ENCODE measurements around the gene PIM2.

PIM2 gene

GRCh38 chrX:48934581-48935300, 15.9 kb upstream of the PIM2 start:
- no peak for DNase-seq

DNA sequence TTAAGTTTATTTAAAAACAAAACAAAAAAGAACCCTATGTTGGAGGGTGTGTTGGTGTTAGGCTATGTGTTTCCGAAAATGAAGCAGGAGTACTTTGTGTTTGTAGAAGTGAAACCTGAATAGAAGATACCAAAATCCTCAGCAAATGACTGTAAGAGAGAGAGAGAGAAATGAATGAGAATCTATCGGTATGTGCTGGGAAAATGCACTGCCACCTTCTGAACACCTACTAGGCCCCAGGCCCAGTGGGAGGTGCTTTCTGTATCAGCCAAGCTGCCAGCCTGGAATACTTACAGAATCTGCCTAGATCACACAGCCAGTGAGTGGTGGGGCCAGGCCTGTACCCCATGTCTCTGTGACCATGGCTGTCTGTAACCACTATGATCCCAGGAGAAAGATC, 14.9 kb upstream of the PIM2 start:
- DNase-seq, result no peak

DNA sequence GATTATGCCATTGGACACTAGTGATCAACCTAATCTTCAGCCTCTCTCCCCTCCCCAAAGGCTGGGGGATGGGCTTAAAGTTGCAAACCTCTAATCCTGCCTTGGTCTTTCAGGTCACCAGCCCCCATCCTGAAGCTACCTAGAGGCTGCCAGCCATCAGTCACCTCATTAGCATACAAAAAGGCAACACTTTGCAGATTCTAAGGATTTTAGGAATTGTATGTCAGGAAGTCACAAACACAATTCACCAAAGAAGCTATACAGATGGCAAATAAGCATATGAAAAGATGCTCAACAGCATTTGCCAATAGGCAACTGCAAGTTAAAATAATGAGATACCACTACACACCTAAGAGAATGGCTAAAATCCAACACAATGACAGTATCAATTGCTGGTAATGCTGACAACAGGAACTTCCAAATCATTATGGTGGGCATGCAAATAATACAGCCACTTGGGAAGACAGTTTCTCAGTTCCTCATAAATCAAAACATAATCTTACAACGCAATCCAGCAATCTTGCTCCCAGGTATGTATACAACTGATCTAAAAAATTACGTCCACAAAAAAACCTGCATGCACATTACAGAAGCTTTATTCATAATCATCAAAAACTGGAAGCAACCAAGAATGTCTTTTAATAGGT, 9.0 kb upstream of the PIM2 start:
- no peak for DNase-seq

GRCh38 chrX:48927123-48927522, 8.3 kb upstream of the PIM2 start:
- DNase-seq, result no peak

- DNase-seq, result no peak
Measured at GRCh38 chrX:48924270-48924669, 5.4 kb upstream of the PIM2 start.

DNA sequence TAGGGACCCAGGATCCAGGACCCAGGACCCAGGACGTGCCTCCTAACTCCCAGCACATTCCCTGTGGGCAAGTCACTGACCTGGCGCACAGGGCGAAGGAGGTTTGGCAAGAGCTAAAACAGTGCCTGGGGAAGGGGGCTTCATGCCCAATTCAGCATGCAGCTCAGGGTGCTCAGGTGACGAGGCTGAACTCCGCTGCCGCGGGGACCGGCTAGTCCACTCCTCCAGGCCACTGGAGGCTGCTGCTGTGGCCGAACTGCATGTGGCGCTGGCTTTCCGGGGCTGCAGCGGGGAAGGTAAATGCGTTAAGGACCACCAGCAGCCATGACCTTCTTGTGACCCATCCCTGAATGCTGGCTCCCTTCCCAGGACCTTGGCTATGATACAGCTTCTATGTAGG, 4.9 kb upstream of the PIM2 start:
- DNase-seq, result no peak

GRCh38 chrX:48920718-48921104, 1.9 kb upstream of the PIM2 start:
- no peak for DNase-seq

DNA sequence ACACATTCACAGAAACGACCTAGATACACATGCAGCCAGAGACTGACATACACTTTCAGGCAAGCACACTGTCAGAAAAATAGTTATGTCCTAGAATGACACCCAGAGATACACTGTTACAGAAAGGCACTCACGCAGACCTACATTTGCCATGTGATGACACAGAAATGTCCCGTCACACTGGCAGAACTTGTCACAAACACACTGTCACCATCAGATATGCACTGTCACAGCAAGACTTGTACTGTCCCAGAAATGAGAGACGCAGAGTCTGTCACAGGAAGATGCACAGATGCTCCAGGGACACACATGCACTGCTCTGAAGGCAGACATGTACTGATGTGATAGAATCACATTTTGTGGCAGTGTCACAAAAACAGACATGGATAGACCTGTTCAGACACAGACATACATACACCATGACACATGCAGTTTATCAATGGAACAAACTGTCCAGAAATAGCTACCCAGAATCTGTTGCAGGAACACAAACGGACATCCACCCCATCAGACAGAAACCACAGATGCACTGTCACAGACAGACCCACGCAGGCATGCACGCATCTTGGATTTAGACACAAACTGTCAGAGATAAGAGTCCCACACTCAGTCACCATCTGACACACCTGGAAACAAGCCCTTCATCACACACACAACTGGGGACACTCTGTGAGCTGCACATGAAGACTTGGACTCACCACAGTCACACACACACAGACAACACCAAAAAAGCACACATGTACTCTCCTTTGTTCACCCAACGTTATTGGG, 1.3 kb upstream of the PIM2 start:
- peak in 1 of 2 donors; percentile 3 for DNase-seq

GRCh38 chrX:48919360-48919841, 577 bp upstream of the PIM2 start:
- no peak for DNase-seq

DNA sequence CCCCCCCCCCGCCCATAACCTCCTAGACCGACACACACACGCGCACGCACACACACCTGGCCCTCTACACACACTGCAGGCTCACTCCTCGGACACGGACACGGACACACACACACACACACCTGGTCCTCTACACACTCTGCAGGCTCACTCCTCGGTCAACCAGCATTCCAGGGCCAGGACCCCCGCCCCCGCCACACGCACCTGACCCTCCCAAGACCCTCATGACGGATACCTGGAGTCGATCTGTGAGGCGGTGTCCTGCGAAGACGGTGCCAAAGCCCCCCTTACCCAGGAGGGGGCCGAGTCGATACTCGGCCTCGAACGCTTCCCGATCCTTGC, 552 bp downstream of the PIM2 start:
- no peak for DNase-seq

GRCh38 chrX:48917139-48918001, 1.5 kb downstream of the PIM2 start:
- DNase-seq, result peak; percentile 56 to 81

- DNase-seq, result no peak
Measured at GRCh38 chrX:48914593-48915493, 4.0 kb downstream of the PIM2 start.

DNA sequence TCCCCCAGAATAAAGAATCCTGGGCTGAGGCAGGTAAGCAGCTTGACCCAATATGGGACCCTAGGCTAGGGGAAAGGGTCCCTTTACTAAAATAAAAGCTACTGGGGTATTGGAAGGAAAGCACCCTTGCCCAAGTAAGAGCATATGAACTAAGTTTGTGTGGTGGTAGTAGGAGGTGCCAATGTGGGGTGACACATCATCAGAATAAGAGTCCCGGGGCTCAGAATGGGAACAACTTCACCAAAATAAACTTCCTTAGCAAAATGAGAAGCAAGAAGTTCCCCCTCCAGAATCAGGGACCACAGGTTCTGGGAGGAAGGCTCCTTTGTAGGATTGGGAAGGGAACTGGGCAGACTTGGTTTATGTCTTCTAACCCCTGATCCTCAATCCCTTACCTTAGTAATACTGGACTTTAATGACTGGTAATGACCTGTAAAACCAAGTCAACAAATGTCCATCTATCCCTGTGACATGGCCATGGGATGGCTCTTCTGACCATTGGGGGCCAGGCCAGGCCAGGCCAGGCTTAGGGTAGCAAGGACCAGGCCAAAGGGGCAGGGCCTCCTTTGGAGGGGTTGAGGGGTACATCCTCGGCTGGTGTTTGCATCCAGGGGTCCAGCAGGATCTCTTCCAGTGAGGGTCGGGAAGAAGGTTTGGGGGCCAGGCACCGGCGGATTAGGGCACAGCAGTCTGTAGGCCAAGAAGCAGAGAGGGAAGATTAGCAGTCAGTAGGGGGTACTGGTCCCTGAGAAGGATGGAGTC, 5.0 kb downstream of the PIM2 start:
- no peak for DNase-seq

- peak; percentile 47 to 62 for DNase-seq
Measured at GRCh38 chrX:48911412-48912182, 7.2 kb downstream of the PIM2 start, which contains the start of gene SLC35A2. SLC35A2 (minus strand) TSS chrX:48911646; CDS start chrX:48911636, 10 bp downstream.

GRCh38 chrX:48910926-48911411, 7.9 kb downstream of the PIM2 start:
- no peak for DNase-seq

- DNase-seq, result no peak
Measured at GRCh38 chrX:48909703-48910294, 9.0 kb downstream of the PIM2 start.

- DNase-seq, result no peak
Measured at GRCh38 chrX:48908600-48908999, 10.2 kb downstream of the PIM2 start.

GRCh38 chrX:48905090-48905790, 13.6 kb downstream of the PIM2 start:
- DNase-seq, result no peak

GRCh38 chrX:48904626-48905025, 14.2 kb downstream of the PIM2 start:
- no peak for DNase-seq

Measured in bone marrow (tissue), 2 donors.